HCT116 (cell line): ENCODE measurements around the gene TTC27. TPM values are rescaled to one million over a fixed set of nuclear protein-coding genes. Genes with fewer than 3 reads are reported as not detected.

Experiments
- ATAC-seq: fragments of 200-7000 bp; cut with Tn5 transposase; 2 replicates; pipeline ENCODE4 v1.9.1; 2020; ENCODE audit warnings: mild to moderate bottlenecking, moderate library complexity
- BruUV-seq: library from RNA; stranded (reverse); fragments of 400-500 nt; replicated peaks from 2 replicates; lab custom pipeline; 2021; lab: Mats Ljungman, UMichigan
- CTCF ChIA-PET: fragments of 300-600 bp; sonication (Branson Sonifier 250); formaldehyde crosslinking; loops from one replicate; lab custom pipeline; 2021; ENCODE audit warnings: antibody characterized with exemption; lab: Charles Lee
- POLR2A ChIA-PET: fragments of 300-600, 350-600 bp; sonication (Branson Sonifier 250); formaldehyde crosslinking; loops from one replicate; lab custom pipeline; 2021; ENCODE audit warnings: antibody characterized with exemption; lab: Charles Lee
- RAD21 ChIA-PET, 2 experiments: fragments of 300-600 bp; sonication (Branson Sonifier 250); formaldehyde crosslinking; loops; one replicate each; lab custom pipeline; 2023; ENCODE audit warnings: low total read pairs in 2 of 2; ENCODE audit not compliant: uncharacterized antibody in 2 of 2, unreplicated experiment in 2 of 2, low non-redundant PET in 1 of 2; lab: Charles Lee
- DNase-seq: peaks from one replicate; pipeline ENCODE4 v3.0.0-alpha.2; 2010; ENCODE audit warnings: low read depth, low spot score
- H2AFZ ChIP-seq: fragments of 200-600 bp; shearing (Covaris generic), sonication (generic); 2 replicates; pipeline ENCODE4 v1.6.1; 2017; ENCODE audit warnings: low read depth, mixed run types, mixed read lengths, antibody characterized with exemption, low read length; ENCODE audit not compliant: poor library complexity, severe bottlenecking
- H3K27ac ChIP-seq: 2 replicates; pipeline ENCODE4 v1.5.1; 2012; ENCODE audit warnings: low read depth, low read length
- H3K27me3 ChIP-seq: fragments of 200-600 bp; sonication (generic); 2 replicates; pipeline ENCODE4 v1.6.1; 2016; ENCODE audit warnings: mixed run types, low read length, mixed read lengths; ENCODE audit not compliant: insufficient read depth
- H3K36me3 ChIP-seq, 2 experiments: fragments of 200-500 bp in 1 of 2; fragments of 200-600 bp in 1 of 2; sonication (Bioruptor generic) in 1 of 2; sonication (generic) in 1 of 2; 2 replicates each; pipeline versions ENCODE4 v1.5.1 to v1.6.1; 2014 to 2016; ENCODE audit warnings: low read length in 2 of 2, inconsistent platforms in 1 of 2, mixed read lengths in 1 of 2, mixed run types in 1 of 2; ENCODE audit not compliant: insufficient read depth in 2 of 2, control insufficient read depth in 1 of 2
- H3K4me1 ChIP-seq, 2 experiments: fragments of 200-600 bp in 1 of 2; sonication (generic) in 1 of 2; 2 replicates each; pipeline versions ENCODE4 v1.5.1 to v1.6.1; 2012 to 2017; ENCODE audit warnings: low read length in 2 of 2, inconsistent platforms in 1 of 2, mild to moderate bottlenecking in 1 of 2, mixed read lengths in 1 of 2, mixed run types in 1 of 2, moderate library complexity in 1 of 2; ENCODE audit not compliant: insufficient read depth in 2 of 2, control insufficient read depth in 1 of 2
- H3K4me2 ChIP-seq: fragments of 200-600 bp; sonication (generic); 2 replicates; pipeline ENCODE4 v1.6.1; 2017; ENCODE audit warnings: mixed run types, low read length, mixed read lengths
- H3K4me3 ChIP-seq, 2 experiments: fragments of 200-600 bp in 1 of 2; sonication (generic) in 1 of 2; replicated peaks in 1 of 2; 2 replicates each; pipeline ENCODE4 v1.5.1; 2011 to 2016; ENCODE audit warnings: low read length in 2 of 2, control low read depth in 1 of 2, low read depth in 1 of 2, mild to moderate bottlenecking in 1 of 2, mixed read lengths in 1 of 2, mixed run types in 1 of 2
- H3K79me2 ChIP-seq: fragments of 200-600 bp; sonication (generic); 2 replicates; pipeline ENCODE4 v1.6.1; 2017; ENCODE audit warnings: mild to moderate bottlenecking, mixed run types, low read length, moderate library complexity, mixed read lengths; ENCODE audit not compliant: insufficient read depth
- H3K9ac ChIP-seq: fragments of 200-600 bp; sonication (generic); 2 replicates; pipeline ENCODE4 v1.6.1; 2016; ENCODE audit warnings: low read length, mixed read lengths
- H3K9me2 ChIP-seq: fragments of 200-600 bp; sonication (generic), shearing (Covaris generic); 2 replicates; pipeline ENCODE4 v1.6.1; 2017; ENCODE audit warnings: mixed run types, mild to moderate bottlenecking, moderate library complexity; ENCODE audit not compliant: insufficient read depth
- H3K9me3 ChIP-seq, 2 experiments: fragments of 200-500 bp in 1 of 2; fragments of 200-600 bp in 1 of 2; sonication (Bioruptor generic) in 1 of 2; sonication (generic) in 1 of 2; 2 replicates each; pipeline ENCODE4 v1.6.1; 2014 to 2017; ENCODE audit warnings: low read length in 2 of 2, mixed read lengths in 2 of 2, inconsistent platforms in 1 of 2, low read depth in 1 of 2, mild to moderate bottlenecking in 1 of 2, mixed run types in 1 of 2, moderate library complexity in 1 of 2; ENCODE audit not compliant: control insufficient read depth in 1 of 2, insufficient read depth in 1 of 2
- H4K20me1 ChIP-seq: fragments of 200-600 bp; sonication (generic), shearing (Covaris generic); 2 replicates; pipeline ENCODE4 v1.6.1; 2017; ENCODE audit warnings: mixed run types, mild to moderate bottlenecking, moderate library complexity; ENCODE audit not compliant: insufficient read depth
- CBX3 ChIP-seq: IDR thresholded peaks from 2 replicates; pipeline ENCODE4 v1.6.1; 2012; ENCODE audit warnings: low read depth
- CEBPB ChIP-seq: IDR thresholded peaks from 2 replicates; pipeline ENCODE4 v1.6.1; 2012; ENCODE audit warnings: low read depth
- EGR1 ChIP-seq: IDR thresholded peaks from 2 replicates; pipeline ENCODE4 v1.6.1; 2012; ENCODE audit warnings: low read depth
- ELF1 ChIP-seq: IDR thresholded peaks from 2 replicates; pipeline ENCODE4 v1.6.1; 2012; ENCODE audit warnings: low read depth, borderline replicate concordance
- EZH2phosphoT487 ChIP-seq: fragments of 200-600 bp; IDR thresholded peaks from 2 replicates; pipeline ENCODE4 v1.6.1; 2018; ENCODE audit warnings: antibody characterized with exemption, borderline replicate concordance
- FOSL1 ChIP-seq: IDR thresholded peaks from 2 replicates; pipeline ENCODE4 v1.6.1; 2012; ENCODE audit warnings: low read depth
- JUND ChIP-seq: IDR thresholded peaks from 2 replicates; pipeline ENCODE4 v1.6.1; 2012
- POLR2A ChIP-seq: IDR thresholded peaks from 2 replicates; pipeline ENCODE4 v1.7.0; 2011; ENCODE audit warnings: borderline replicate concordance; ENCODE audit not compliant: insufficient read depth, insufficient read length; ENCODE audit errors: extremely low read depth
- POLR2AphosphoS5 ChIP-seq: IDR thresholded peaks from 2 replicates; pipeline ENCODE4 v1.6.1; 2011; ENCODE audit warnings: mild to moderate bottlenecking, low read depth, low read length, moderate library complexity
- SIN3A ChIP-seq: IDR thresholded peaks from 2 replicates; pipeline ENCODE4 v1.6.1; 2012; ENCODE audit warnings: low read depth
- SP1 ChIP-seq: IDR thresholded peaks from 2 replicates; pipeline ENCODE4 v1.6.1; 2012; ENCODE audit warnings: low read depth
- SRF ChIP-seq: IDR thresholded peaks from 2 replicates; pipeline ENCODE4 v1.6.1; 2012; ENCODE audit warnings: low read depth
- TCF7L2 ChIP-seq: IDR thresholded peaks from 2 replicates; pipeline ENCODE4 v1.7.0; 2011; ENCODE audit warnings: borderline replicate concordance, inconsistent platforms; ENCODE audit not compliant: insufficient read depth, insufficient read length; ENCODE audit errors: extremely low read depth
- ZFX ChIP-seq: fragments of 450-650 bp; IDR thresholded peaks from 2 replicates; pipeline ENCODE4 v1.6.1; 2017
- intact Hi-C: fragments of 100-400 bp; cut with micrococcal nuclease; formaldehyde crosslinking; loops from 2 replicates; pipeline ENCODE4 v1.10.0; 2022
- total RNA-seq: library from RNA; stranded (reverse); gene quantifications from one replicate; pipeline ENCODE4 v1.2.1, GENCODE V29; 2021; ENCODE audit not compliant: unreplicated experiment
- TF ChIP-seq, protein P1 (sequence below), 3 experiments: fragments of 200-600 bp in 1 of 3; sonication (generic) in 1 of 3; IDR thresholded peaks in 2 of 3; conservative IDR thresholded peaks in 1 of 3; 2 replicates each; pipeline ENCODE4 v1.5.1; 2012 to 2017; ENCODE audit warnings: low read depth in 2 of 3, low read length in 2 of 3, antibody characterized with exemption in 1 of 3, borderline replicate concordance in 1 of 3, control low read depth in 1 of 3, mild to moderate bottlenecking in 1 of 3, mixed read lengths in 1 of 3, mixed run types in 1 of 3, moderate library complexity in 1 of 3; ENCODE audit not compliant: insufficient read depth in 1 of 3
- TF ChIP-seq, protein P2 (sequence below): IDR thresholded peaks from 2 replicates; pipeline ENCODE4 v1.6.1; 2012; ENCODE audit warnings: low read depth
- TF ChIP-seq, protein P3 (sequence below): IDR thresholded peaks from 2 replicates; pipeline ENCODE4 v1.6.1; 2012
- TF ChIP-seq, protein P4 (sequence below): IDR thresholded peaks from 2 replicates; pipeline ENCODE4 v1.6.1; 2012
- TF ChIP-seq, protein P5 (sequence below): IDR thresholded peaks from 2 replicates; pipeline ENCODE4 v1.6.1; 2011; ENCODE audit warnings: mild to moderate bottlenecking, low read length, moderate library complexity; ENCODE audit not compliant: insufficient replicate concordance; ENCODE audit errors: extremely low read depth

The TTC27 gene
- total RNA-seq, 1 experiment from 2014 or later = 24.4 TPM

DNA sequence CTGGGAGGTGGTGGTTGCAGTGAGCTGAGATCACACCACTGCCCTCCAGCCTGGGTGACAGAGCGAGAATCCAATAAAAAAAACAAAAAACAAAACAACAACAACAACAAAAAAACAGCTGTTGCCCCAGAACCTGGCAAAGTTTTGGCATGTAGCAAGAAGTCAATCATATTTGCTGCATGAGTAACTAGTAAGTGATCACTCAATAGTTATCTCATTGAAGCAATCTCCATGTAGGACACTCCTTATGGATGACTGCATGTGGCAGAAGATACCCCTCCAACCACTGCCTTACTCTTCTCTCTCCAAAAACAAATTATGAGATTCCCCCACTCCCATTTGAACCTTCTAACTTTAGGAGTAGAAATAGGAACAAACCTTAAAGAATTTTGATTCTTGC is 113.7 kb downstream of the TTC27 start:
- H3K27me3 ChIP-seq = no peaks in the 10 kb centered on the region
- H3K9ac ChIP-seq = no peak overlapping the region
- no peak overlapping the region for H3K4me3 ChIP-seq
- DNase-seq = no peak
- H3K4me1 ChIP-seq = no peaks in the 10 kb centered on the region
- no peak for TF ChIP-seq POLR2AphosphoS5
- TF ChIP-seq, protein P1, sequence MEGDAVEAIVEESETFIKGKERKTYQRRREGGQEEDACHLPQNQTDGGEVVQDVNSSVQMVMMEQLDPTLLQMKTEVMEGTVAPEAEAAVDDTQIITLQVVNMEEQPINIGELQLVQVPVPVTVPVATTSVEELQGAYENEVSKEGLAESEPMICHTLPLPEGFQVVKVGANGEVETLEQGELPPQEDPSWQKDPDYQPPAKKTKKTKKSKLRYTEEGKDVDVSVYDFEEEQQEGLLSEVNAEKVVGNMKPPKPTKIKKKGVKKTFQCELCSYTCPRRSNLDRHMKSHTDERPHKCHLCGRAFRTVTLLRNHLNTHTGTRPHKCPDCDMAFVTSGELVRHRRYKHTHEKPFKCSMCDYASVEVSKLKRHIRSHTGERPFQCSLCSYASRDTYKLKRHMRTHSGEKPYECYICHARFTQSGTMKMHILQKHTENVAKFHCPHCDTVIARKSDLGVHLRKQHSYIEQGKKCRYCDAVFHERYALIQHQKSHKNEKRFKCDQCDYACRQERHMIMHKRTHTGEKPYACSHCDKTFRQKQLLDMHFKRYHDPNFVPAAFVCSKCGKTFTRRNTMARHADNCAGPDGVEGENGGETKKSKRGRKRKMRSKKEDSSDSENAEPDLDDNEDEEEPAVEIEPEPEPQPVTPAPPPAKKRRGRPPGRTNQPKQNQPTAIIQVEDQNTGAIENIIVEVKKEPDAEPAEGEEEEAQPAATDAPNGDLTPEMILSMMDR (IDR thresholded peaks at IDR 0.05 in 2 of 3, conservative IDR thresholded peaks at IDR 0.05 in 1 of 3; ENCODE audit: borderline replicate concordance in 1 of 3, insufficient read depth in 1 of 3, low read depth in 2 of 3, low read length in 2 of 3) = no peak
- no peak for TF ChIP-seq SIN3A
- no peak for TF ChIP-seq CBX3
- no peak for TF ChIP-seq ELF1
- TF ChIP-seq, protein P2, sequence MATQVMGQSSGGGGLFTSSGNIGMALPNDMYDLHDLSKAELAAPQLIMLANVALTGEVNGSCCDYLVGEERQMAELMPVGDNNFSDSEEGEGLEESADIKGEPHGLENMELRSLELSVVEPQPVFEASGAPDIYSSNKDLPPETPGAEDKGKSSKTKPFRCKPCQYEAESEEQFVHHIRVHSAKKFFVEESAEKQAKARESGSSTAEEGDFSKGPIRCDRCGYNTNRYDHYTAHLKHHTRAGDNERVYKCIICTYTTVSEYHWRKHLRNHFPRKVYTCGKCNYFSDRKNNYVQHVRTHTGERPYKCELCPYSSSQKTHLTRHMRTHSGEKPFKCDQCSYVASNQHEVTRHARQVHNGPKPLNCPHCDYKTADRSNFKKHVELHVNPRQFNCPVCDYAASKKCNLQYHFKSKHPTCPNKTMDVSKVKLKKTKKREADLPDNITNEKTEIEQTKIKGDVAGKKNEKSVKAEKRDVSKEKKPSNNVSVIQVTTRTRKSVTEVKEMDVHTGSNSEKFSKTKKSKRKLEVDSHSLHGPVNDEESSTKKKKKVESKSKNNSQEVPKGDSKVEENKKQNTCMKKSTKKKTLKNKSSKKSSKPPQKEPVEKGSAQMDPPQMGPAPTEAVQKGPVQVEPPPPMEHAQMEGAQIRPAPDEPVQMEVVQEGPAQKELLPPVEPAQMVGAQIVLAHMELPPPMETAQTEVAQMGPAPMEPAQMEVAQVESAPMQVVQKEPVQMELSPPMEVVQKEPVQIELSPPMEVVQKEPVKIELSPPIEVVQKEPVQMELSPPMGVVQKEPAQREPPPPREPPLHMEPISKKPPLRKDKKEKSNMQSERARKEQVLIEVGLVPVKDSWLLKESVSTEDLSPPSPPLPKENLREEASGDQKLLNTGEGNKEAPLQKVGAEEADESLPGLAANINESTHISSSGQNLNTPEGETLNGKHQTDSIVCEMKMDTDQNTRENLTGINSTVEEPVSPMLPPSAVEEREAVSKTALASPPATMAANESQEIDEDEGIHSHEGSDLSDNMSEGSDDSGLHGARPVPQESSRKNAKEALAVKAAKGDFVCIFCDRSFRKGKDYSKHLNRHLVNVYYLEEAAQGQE = no peak
- TF ChIP-seq FOSL1 = no peak
- TF ChIP-seq POLR2A = no peak
- TF ChIP-seq, protein P3, sequence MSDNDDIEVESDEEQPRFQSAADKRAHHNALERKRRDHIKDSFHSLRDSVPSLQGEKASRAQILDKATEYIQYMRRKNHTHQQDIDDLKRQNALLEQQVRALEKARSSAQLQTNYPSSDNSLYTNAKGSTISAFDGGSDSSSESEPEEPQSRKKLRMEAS = no peak
- TF ChIP-seq, protein P4, sequence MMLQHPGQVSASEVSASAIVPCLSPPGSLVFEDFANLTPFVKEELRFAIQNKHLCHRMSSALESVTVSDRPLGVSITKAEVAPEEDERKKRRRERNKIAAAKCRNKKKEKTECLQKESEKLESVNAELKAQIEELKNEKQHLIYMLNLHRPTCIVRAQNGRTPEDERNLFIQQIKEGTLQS = no peak
- TF ChIP-seq CEBPB = no peak
- TF ChIP-seq TCF7L2 = no peak
- TF ChIP-seq, protein P5, sequence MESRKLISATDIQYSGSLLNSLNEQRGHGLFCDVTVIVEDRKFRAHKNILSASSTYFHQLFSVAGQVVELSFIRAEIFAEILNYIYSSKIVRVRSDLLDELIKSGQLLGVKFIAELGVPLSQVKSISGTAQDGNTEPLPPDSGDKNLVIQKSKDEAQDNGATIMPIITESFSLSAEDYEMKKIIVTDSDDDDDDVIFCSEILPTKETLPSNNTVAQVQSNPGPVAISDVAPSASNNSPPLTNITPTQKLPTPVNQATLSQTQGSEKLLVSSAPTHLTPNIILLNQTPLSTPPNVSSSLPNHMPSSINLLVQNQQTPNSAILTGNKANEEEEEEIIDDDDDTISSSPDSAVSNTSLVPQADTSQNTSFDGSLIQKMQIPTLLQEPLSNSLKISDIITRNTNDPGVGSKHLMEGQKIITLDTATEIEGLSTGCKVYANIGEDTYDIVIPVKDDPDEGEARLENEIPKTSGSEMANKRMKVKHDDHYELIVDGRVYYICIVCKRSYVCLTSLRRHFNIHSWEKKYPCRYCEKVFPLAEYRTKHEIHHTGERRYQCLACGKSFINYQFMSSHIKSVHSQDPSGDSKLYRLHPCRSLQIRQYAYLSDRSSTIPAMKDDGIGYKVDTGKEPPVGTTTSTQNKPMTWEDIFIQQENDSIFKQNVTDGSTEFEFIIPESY = no peak
- TF ChIP-seq JUND = no peak
- no peak for TF ChIP-seq ZFX
- TF ChIP-seq EGR1 = no peak
- TF ChIP-seq SP1 = no peak
- TF ChIP-seq EZH2phosphoT487 = no peak
- no peak for TF ChIP-seq SRF
- TF ChIP-seq, all 23 proteins: peak for 0
- ChIA-PET CTCF (no interaction called here), POLR2A (no interaction called here), RAD21 (no interaction called here)
- Histone ChIP-seq H3K27ac (no peak overlapping the region), H2AFZ (no peak overlapping the region), H4K20me1 (no peaks in the 10 kb centered on the region), H3K9me3 (no peaks in the 10 kb centered on the region), H3K36me3 (no peaks in the 10 kb centered on the region), H3K9me2 (no peaks in the 10 kb centered on the region), H3K79me2 (no peaks in the 10 kb centered on the region), H3K4me2 (no peak overlapping the region)
- intact Hi-C loops = no loop called here
- no TSS peak for BruUV-seq
- ATAC-seq = no peak
